ENCODE data around the gene KLHL42.

Gene KLHL42

GRCh38 chr12:27778206-27778605 lies 1.8 kb upstream of the KLHL42 start:
- DNase-seq (ENCODE audit: low read depth), result no peak
- no peak overlapping the region for H3K4me3 ChIP-seq (ENCODE audit: low read depth, low read length)

DNA sequence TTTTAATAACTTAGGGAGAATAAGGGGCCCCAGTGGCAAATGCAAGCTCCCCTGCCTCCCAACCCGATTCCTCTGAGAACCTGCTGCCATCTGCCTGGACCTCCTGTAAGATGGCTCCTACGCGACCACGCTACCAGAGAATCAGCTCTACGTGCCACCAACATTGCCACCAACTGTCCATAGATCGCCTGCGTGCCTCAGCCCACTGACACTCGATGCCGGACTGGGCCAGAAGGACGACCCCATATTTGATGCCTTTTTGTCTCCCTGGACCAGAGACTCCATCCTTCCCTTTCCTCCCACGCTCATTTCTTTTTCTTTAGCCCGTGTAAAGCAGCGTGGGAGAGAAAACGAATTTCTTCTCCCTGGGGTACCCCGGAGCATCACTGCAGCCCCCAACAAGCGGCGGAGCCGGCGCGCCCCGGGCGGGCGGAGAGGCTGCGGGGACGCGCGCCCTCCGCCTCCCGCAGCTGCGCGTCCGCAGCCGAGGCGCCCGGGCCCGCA lies 565 bp upstream of the KLHL42 start:
- DNase-seq (ENCODE audit: low read depth), result no peak
- peak overlapping the region; percentile 76 for H3K4me3 ChIP-seq (ENCODE audit: low read depth, low read length)

DNA sequence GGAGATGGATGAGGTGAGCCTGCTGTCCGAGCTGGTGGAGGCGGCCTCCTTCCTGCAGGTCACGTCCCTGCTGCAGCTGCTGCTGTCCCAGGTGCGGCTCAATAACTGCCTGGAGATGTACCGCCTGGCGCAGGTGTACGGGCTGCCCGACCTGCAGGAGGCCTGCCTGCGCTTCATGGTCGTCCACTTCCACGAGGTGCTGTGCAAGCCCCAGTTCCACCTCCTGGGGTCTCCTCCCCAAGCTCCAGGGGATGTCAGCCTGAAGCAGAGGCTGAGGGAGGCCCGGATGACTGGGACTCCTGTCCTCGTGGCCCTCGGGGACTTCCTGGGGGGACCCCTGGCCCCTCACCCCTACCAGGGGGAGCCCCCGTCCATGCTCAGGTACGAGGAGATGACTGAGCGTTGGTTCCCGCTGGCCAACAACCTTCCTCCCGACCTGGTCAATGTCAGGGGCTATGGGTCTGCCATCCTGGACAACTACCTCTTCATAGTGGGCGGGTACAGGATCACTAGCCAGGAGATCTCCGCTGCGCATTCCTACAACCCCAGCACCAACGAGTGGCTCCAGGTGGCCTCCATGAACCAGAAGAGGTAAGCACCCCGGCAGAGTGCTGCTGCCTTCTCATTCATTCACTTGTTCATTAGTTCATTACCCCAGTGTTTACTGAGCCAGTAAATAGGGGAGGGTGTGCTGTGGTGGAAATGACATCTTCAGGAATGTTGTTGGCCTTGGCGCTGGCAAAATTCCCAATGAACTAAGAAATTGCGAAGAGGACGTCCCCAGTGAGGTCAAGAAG lies 777 bp downstream of the KLHL42 start:
- peak overlapping the region; percentile 76 for H3K4me3 ChIP-seq (ENCODE audit: low read depth, low read length)
- DNase-seq (ENCODE audit: low read depth), result no peak

- H3K4me3 ChIP-seq (ENCODE audit: low read depth, low read length), result peak overlapping the region; percentile 76
These were observed 1.6 kb downstream of the KLHL42 start for GRCh38 chr12:27781680-27782079.

GRCh38 chr12:27782481-27782880 lies 2.4 kb downstream of the KLHL42 start:
- H3K4me3 ChIP-seq (ENCODE audit: low read depth, low read length), result no peak overlapping the region
- no peak for DNase-seq (ENCODE audit: low read depth)

More at GRCh38 chr12:27781680-27782079, 1.6 kb downstream of the KLHL42 start:
- DNase-seq (ENCODE audit: low read depth), result peak; percentile 34

DNA sequence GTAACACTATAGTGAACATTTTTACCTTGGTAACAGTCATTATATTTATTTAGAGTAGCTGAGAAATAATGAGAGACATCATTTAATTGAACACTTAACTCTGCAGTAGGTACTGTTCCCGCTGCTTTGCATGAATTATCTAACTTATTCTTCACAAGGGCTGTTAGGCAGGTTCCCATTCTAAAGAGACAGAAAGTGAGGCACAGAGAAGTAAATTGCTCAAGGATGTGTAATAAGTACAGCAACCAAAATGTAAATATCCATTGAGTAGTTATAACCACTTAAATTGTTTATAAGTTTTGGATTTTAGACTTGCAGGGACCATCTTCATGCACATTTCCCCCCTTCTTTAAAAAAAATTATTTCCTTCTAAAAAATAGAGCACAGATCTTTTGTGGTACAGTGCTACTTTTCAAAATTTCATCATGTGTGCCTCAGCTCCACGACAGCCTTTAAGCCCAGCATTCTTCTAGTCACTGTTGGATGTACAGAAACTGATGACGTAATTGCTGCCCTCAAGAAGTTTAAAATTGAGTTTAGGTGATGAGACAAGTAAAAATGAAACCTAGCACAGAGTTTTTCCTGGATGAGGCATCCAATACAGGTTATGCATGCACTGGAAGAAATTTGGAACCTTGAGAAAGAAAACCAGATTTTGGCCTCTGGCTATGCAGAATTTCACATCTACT lies 6.0 kb downstream of the KLHL42 start:
- no peak overlapping the region for H3K4me3 ChIP-seq (ENCODE audit: low read depth, low read length)
- peak; percentile 56 for DNase-seq (ENCODE audit: low read depth)

DNA sequence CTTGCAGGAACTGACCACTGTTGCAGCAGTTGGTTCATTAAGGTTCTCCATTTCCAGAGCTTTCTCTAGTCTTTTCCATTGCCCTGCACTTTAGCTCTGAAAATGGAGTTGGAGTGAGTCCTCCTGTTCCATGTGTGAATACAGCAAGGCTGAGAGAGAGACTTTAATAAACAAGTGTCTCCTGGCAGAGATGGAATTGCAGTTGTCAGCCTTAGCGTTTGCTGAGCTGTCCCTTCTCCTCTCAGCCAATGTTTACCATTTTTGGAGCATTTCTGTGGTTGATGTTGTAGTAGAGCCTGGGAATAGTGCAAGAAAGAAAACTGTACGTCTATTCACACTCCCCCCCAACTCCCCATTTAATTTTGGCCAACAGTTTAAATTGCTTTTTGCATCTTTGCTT lies 7.5 kb downstream of the KLHL42 start:
- H3K4me3 ChIP-seq (ENCODE audit: low read depth, low read length), result no peak overlapping the region

GRCh38 chr12:27790179-27790578 lies 10.1 kb downstream of the KLHL42 start:
- no peak for DNase-seq (ENCODE audit: low read depth)
- no peak overlapping the region for H3K4me3 ChIP-seq (ENCODE audit: low read depth, low read length)

More for the DNA sequence above, 7.5 kb downstream of the KLHL42 start:
- no peak for DNase-seq (ENCODE audit: low read depth)

DNA sequence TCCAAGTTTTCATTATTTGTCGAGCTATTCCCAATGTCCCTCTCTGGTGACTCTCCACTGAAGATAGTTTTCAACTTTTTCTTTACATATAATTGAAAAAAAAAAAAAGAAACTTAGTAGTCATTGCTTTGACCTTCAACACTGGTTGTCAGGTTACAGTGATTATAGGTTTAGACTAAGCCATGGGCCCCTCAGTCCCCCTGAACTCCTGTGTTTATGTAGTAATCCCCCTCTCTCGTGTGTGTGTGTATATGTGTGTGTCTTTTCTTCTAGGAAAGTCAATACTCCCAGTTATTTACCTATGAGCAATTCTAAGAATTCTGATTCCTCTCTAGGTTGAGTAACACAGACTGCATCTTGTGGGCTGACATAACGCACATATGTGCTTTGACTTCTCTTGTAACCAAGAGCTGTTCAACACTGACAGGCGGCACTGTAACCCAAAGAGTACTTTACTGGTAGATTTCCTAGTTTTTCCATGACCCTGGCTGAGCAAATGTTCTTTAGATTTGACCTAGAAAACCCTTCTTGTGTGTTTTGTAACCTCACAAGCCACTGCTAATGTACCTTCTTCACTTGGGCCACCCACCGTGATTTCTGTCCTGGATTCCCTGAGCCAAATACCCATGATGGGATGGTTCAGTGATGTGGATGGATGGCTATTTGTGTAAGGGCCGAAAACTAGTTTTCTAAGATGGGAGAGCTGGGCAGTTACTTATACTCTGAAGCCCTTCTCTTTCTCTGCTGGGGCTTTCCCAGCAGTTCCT lies 15.0 kb downstream of the KLHL42 start:
- H3K4me3 ChIP-seq (ENCODE audit: low read depth, low read length), result no peak overlapping the region

DNA sequence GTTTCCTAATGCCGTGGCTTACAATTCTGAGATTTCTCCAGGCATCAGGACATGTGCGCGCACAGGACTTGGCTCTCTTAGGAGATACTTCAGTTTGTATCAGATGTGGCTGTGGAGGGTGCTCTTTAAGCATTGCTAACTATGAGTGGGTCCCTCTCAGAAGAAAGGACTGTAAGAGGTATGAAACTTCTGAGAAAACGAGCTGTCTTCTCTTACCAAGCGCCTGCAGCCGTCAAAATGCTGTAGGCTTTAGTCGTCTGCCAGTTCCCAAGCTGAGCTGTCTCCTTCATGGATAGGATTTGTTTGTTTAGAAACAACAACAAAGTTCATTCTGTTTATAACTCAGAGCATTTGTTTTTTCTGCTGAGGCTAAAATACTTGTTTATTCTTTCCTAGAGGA lies 16.1 kb downstream of the KLHL42 start:
- no peak for DNase-seq (ENCODE audit: low read depth)
- no peak overlapping the region for H3K4me3 ChIP-seq (ENCODE audit: low read depth, low read length)

More for the DNA sequence above, 15.0 kb downstream of the KLHL42 start:
- DNase-seq (ENCODE audit: low read depth), result no peak

GRCh38 chr12:27797301-27798025 lies 17.4 kb downstream of the KLHL42 start:
- H3K4me3 ChIP-seq (ENCODE audit: low read depth, low read length), result no peak overlapping the region

GRCh38 chr12:27800819-27801218 lies 20.8 kb downstream of the KLHL42 start:
- no peak overlapping the region for H3K4me3 ChIP-seq (ENCODE audit: low read depth, low read length)
- DNase-seq (ENCODE audit: low read depth), result no peak

More at GRCh38 chr12:27797301-27798025, 17.4 kb downstream of the KLHL42 start:
- no peak for DNase-seq (ENCODE audit: low read depth)

- DNase-seq (ENCODE audit: low read depth), result no peak
- no peak overlapping the region for H3K4me3 ChIP-seq (ENCODE audit: low read depth, low read length)
These were observed 21.6 kb downstream of the KLHL42 start for GRCh38 chr12:27801630-27802029.

DNA sequence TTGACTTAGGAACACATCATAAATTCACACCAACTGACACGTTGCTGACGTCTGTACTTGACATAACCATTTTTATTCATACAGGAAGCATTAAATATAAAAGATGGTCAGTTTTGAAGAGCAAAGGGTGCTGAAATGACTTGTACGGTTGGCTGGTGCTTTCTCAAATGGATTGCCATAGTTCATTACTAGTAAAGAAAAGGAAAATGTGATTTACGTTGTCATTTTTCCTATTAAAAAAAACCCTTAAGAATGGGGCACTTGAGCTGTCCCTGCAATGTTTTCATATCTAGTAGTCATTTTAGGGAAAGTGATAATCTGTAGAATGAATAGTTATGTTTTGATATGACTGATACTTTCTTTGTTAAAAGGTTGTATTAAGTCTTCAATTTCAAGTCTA lies 22.5 kb downstream of the KLHL42 start:
- H3K4me3 ChIP-seq (ENCODE audit: low read depth, low read length), result no peak overlapping the region
- DNase-seq (ENCODE audit: low read depth), result no peak

DNA sequence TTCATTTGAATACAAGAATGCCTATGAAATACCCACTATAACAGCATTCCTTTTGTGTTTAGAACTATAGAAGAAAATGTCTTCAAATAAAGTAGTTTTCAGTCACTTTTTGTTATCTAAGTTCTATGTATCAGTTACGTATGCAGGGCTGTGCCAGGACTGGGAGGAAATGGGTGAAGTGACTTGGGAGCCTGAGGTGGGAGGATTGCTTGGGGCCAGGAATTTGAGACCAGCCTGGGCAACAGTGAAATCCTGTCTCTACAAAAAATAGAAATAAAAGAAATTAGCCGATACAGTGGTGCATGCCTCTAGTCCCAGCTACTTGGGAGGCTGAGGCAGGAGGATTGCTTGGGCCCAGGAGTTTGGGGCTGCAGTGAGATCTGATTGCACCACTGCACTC lies 22.9 kb downstream of the KLHL42 start:
- H3K4me3 ChIP-seq (ENCODE audit: low read depth, low read length), result no peak overlapping the region
- DNase-seq (ENCODE audit: low read depth), result no peak

- no peak overlapping the region for H3K4me3 ChIP-seq (ENCODE audit: low read depth, low read length)
- no peak for DNase-seq (ENCODE audit: low read depth)
These were observed 25.2 kb downstream of the KLHL42 start for GRCh38 chr12:27805238-27805637.

DNA sequence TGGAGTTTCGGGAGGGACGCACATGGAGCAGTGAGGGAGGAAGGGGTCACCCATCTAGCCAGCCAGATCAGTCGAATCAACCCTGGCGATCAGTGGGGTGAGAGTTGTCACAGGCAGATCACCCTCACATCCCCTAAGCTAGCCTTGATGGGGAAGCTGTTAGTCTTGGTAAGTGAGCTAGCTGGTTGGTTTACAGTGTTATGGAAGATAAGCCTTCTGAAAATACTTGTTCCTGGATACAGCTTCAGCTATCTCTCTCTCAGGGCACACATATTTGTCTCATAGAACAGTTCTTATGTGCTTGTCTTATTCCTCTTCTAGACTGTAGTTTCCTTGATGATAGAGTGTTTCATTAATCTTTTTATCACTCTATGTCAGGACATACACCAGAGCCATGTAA lies 26.2 kb downstream of the KLHL42 start:
- DNase-seq (ENCODE audit: low read depth), result no peak
- H3K4me3 ChIP-seq (ENCODE audit: low read depth, low read length), result no peak overlapping the region

DNA sequence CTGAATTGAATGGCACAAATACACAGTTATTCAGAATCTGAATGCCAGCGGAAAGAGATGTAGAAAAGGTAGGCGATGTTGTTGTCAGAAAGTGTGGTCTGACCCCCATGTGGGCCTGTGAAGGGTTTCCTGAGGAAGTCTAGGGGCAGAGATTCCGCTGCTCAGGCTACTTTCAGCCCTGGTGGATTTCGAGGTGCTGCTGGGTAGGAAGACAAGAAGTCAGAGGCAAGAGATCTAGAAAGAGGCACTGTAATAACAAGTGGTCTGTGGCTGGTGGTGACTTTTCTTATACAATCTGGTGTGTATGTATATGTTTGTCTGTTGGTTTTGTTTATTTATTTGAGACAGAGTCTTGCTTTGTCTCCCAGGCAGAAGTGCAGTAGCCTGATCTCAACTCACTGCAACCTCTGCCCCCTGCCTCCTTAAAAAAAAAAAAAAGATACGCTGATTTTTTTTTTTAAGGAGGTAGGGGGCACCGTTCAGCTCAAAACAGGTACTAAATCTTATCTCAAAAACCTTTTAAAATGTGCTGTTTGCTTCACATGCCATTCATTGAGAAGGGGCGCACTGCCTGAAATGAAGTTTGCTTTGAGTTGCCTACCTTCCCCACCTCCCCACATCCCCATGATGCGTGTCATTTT lies 27.1 kb downstream of the KLHL42 start:
- H3K4me3 ChIP-seq (ENCODE audit: low read depth, low read length), result no peak overlapping the region
- DNase-seq (ENCODE audit: low read depth), result no peak

DNA sequence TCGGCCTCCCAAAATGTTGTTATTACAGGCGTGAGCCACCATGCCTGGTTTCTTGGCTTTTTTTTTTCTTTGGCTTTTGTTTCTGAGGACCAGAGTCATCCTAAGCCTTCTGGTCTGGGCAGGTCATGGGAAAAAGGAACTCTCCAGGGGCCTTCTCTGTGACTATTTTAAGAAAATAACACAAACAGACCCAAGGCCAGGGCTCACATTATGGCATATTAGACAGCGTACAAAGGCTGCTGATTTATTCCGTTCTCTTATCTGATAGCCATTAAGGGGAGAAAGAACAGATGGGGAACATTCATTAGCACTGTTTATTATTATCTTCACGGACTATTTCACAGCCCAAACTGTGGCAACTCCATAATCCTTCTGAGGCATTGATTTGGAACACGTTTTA lies 28.8 kb downstream of the KLHL42 start:
- DNase-seq (ENCODE audit: low read depth), result no peak

More for the DNA sequence above, 28.8 kb downstream of the KLHL42 start:
- H3K4me3 ChIP-seq (ENCODE audit: low read depth, low read length), result no peak overlapping the region

All from skeletal muscle cell (primary cell).